HG03108 (cell line): ENCODE measurements around the gene MED9.
"Not testable (repeated sequence)": the region's sequence is repeated elsewhere in the genome, so short reads cannot be mapped to it uniquely, and the experiment has no call there.

Source experiments
- ATAC-seq: cut with Tn5 transposase; IDR thresholded peaks from one replicate; pipeline ENCODE4 v1.9.1; 2021; ENCODE audit warnings: moderate library complexity; ENCODE audit not compliant: unreplicated experiment

MED9 gene, protein sequence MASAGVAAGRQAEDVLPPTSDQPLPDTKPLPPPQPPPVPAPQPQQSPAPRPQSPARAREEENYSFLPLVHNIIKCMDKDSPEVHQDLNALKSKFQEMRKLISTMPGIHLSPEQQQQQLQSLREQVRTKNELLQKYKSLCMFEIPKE

GRCh38 chr17:17476865-17477467 is at the start of gene MED9:
Gene MED9 (plus strand): TSS chr17:17477000. CDS start chr17:17477042, 42 bp downstream.
- ATAC-seq: peak; percentile 71

- no peak for ATAC-seq
Observed at GRCh38 chr17:17429222-17429621, 47.6 kb upstream of the MED9 start.

DNA sequence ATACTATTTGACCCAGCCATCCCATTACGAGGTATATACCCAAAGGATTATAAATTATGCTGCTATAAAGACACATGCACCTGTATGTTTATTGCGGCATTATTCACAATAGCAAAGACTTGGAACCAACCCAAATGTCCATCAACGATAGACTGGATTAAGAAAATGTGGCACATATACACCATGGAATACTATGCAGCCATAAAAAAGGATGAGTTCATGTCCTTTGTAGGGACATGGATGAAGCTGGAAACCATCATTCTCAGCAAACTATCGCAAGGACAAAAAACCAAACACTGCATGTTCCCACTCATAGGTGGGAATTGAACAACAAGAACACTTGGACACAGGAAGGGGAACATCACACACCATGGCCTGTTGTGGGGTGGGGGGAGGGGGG is 45.9 kb upstream of the MED9 start:
- not testable (repeated sequence) for ATAC-seq

DNA sequence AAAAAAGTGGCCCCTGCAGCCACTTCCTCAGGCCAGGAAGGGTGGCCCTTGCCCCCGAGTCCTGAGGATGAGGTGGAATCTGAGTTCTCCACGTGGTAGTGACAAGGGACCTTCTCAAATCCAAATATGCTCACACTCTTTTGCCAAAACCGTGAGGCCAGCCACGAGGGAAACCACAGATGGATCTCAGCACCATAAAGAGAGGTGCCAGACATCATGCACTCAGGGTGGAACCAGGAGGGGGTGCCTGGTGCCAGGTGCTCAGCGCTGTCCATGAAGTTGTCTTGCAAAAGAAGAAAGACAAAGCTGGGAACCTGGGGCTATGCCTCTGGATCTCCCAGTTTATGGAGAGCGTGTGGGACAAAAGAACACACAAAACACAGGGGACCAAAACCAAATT is 45.2 kb upstream of the MED9 start:
- no peak for ATAC-seq

DNA sequence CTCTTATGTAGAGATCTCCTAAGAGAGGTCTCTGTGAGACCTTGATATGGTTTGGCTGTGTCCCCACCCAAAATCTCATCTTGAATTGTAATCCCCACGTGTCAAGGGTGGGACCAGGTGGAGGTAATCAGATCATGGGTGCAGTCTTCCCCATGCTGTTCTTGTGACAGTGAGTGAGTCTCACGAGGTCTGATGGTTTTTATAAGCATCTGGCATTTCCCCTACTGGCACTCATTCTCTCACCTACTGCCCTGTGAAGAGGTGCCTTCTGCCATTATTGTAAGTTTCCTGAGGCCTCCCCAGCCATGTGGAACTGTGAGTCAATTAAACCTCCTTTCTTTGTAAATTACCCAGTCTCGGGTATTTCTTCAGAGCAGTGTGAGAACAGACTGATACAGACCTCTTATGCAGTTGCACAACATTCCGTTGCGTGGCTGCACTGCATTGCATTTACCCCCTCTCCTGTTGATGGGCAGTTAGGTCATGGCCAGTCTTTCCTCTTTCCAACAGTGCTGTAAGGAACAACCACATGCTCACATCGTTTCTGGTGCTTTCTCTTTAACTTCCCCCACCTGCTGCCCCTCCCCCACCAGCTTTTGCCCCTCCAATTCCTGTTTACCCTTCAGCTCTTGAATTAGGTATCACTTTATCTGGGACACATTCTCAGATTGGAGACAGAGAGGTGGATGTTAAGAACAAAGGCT is 43.6 kb upstream of the MED9 start:
- no peak for ATAC-seq

GRCh38 chr17:17434477-17434876 is 42.3 kb upstream of the MED9 start:
- no peak for ATAC-seq

DNA sequence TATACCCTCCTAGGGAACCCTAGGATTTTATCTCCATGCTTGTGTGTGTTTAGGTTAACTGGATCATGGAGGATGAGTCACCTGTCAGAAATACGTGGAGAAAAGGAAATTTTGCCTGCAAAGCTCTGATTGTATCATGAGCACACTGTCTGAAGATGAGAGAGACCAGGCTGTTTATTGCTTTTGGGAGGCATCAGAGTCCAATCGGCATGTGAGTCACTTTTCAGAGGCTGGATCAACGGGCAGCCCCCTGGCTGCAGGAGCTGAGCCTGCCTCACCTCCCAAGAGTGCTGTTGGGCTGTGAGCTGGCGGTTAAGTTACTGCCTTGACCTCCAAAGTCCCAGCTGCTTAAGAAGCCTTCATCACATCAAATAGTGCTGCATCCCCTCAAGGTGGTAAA is 41.5 kb upstream of the MED9 start:
- ATAC-seq: no peak

GRCh38 chr17:17437461-17437860 is 39.3 kb upstream of the MED9 start:
- ATAC-seq: no peak

- ATAC-seq: no peak
Observed at GRCh38 chr17:17437893-17438292, 38.9 kb upstream of the MED9 start.

DNA sequence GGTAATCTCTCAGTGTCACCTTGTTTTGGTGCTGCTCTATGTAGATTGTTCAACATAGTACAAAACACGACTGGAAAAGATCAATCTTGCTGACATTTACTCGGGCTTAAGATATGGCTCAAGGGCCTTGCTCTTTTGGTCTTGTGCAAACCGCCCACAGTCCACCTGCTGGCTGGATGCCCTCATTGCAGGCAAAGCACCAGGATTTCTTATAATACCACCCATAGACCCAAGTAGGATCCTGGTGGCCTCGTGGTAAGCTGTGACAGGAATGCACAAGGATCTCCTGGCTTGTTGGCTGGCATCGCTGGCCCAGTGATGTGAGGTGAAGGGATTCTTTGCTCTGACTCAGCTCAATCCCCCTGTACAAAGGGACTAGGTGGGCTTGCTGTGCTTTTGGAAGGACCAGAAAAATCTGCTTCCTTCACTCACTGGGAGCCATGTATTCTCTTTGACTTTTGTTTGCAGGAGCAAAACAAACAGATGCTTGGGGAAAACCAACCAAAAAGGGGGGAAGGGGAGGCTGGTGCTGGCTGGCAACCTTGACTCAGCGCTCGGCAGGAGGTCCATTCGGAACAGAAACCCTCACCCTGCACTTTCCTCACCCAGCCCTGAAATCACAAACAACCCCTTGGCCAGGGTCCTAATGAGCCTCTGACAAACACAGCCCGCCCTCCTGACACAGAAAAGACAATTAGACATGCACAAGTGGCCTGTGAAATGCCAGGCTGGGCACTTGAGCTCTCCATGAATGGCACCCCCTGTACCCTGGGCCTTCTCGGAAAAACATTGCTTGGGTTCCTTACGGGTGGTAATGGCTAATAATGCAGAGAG is 36.6 kb upstream of the MED9 start:
- ATAC-seq: no peak

DNA sequence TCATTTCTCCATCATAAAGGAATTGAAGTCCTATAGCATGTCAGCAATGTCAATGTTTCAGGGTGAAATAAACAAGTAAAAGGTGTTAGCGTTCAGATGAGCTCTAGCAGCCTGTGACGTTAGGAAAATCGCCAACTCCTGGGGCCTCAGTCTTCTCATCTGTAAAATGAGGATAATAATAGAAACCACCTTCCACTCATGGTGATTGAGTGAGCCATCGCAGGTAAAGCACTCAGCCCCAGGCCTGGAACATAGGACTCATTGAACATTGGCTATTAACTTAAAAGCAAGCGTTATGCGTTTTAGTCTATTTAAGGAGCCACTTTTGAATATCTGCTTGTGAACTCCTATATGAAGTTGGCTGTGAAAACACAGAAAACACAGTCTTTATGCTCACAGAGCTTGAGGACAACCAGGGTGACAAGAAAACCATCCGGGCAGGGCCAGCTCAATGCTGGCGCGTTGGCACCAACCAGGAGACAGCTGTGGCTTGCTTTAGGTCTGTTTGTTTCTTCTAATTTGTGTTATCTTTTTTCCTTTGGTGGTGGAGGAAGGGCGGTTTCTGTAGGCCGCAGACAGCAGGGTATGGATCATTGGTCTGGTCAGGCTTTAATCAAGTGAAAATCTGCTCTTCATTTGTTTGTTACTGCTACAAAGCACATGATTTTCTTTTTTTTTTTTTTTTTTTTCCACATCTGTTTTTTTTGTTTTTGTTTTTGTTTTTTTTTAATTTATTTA is 35.7 kb upstream of the MED9 start:
- ATAC-seq: no peak

GRCh38 chr17:17443173-17443572 is 33.6 kb upstream of the MED9 start:
- no peak for ATAC-seq

GRCh38 chr17:17445296-17445924 is 31.4 kb upstream of the MED9 start:
- no peak for ATAC-seq

DNA sequence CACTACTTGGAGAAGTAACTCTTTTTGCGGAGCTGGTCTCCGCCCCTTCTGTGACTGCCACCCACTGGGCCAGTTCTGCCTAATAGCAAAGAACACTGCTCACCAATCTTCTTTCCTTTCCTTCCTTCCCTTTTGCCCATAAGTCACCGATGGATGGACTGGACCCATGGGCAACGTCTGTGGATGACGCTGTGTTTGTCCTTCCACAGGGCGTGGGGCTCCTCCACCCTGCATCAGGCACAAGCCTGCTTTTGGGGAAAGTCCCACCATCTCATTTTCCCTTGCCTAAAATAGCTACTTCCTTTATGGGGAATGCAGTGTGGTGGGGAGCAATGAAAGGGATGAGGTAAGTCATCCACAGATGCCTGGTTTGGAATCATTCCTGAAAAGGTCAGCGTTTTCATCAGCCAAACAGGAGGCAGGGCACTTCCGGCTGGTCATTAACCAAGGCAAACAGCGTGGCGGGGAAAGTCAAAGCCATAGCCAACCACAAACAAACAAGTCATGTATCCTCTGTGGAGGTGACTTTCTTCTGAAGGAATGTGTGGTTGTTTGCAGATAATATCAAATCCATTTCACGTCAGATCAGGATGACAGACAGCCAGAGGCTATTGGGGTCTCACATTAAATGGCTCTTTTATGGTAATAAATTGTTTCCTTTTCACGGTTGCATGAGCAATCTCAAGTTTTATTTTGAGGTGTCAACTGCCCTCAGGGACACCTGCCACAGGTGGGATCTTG is 30.7 kb upstream of the MED9 start:
- no peak for ATAC-seq

DNA sequence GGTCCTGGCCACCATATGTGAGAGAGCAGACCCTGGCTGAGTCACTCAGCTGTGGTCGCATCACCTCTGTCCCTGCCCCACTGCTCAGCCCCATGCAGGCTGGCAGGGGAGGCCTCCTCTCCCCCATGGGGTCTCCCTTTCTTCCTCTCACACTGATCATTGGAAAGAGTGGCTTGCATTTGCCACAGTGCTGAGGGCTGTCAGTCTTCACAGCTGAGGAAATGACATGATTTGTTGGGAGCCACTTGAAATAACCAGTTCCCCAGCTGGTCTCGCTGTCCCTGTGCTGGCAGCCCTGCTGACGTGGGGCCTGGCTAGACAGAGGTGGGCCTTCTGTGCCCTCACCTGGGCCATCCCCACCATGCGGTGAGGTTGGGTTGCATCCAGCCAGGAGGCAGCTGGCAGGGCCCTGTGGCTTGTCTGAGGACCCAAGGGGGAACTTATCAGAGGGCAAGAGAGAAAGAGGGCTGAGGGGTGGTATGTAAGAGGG is 30.1 kb upstream of the MED9 start:
- ATAC-seq: no peak

DNA sequence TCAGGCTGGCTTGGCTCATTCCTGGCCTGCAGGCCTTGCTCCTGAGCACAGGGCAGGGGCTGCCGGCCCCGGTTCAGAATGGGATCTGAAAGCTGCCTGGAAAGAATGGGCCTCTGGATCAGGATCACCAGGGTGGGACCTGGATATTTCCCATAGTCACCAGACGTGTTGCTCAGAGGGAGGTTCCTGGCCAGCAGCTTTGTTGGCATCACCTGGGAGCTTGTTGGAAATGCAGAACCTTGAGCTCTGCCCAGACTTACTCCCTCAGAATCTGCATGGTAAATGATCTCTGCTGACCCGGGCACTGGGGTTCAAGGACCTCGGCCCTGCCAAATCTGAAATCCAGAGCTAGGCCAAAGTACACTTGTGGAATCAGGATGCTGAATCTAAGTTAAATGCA is 29.5 kb upstream of the MED9 start:
- no peak for ATAC-seq

GRCh38 chr17:17448076-17448475 is 28.7 kb upstream of the MED9 start:
- ATAC-seq: no peak

DNA sequence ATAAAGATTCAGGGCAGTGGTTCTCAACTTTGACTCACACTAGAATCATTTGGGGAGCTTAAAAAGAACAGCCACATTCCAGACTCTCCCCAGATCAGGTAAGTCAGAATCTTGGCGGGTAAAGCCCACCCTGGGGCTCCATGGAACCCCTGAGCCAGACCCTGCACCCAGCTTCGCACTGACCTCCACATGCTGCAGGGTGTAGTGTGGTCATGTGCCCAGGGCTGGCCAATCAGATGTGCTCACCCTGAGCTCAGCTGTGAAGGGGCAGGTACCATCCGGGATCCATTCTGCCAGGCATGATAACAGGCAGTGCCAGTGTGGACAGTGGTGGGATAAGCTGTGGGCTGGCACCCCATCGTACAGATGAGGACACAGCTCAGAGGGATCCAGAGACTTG is 28.1 kb upstream of the MED9 start:
- no peak for ATAC-seq

- no peak for ATAC-seq
Observed at GRCh38 chr17:17453088-17453487, 23.7 kb upstream of the MED9 start.

GRCh38 chr17:17454276-17454675 is 22.5 kb upstream of the MED9 start:
- ATAC-seq: no peak
